ENCODE data around the gene MTA1. TPM values are rescaled to one million over a fixed set of nuclear protein-coding genes. Genes with fewer than 3 reads are reported as not detected.

MTA1 gene
- total RNA-seq, 1 donor from 2014 or later: 59.8 TPM

DNA sequence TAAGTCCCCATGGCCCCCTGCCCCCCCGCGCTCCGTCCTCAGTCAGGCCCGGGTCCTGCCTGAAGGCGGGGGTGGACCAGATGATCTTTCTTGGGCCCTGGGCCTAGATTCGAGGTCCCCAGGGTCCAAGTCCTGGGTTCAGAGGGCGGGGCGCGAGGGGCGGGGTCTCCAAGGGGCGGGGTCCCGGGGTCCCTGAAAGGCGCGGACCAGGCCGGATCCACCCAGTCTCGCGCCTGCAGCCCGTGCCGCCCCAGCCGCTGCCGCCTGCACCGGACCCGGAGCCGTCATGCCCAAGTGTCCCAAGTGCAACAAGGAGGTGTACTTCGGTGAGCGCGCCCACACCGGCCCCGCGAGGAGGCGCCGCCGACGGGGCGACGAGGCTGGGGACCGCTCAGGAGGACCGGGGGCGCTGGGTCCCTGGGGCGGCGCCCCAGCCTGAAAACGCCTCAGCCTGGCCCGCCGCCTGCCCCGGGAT, 67.4 kb downstream of the MTA1 start:
- Histone ChIP-seq H3F3A (ENCODE audit: low read depth) (peaks cover 31% of the 10 kb centered on the region), H3K36me3 (no peaks in the 10 kb centered on the region), H3K27me3 (peaks cover 58% of the 10 kb centered on the region), H3K9me3 (ENCODE audit: low read depth) (no peaks in the 10 kb centered on the region), H3K9ac (no peak overlapping the region), H3K4me1 (peaks cover 29% of the 10 kb centered on the region), H3K27ac (no peak overlapping the region), H2AFZ (replicated peaks) (no peak overlapping the region), H3K79me2 (ENCODE audit: low read depth) (no peaks in the 10 kb centered on the region), H3K4me3 (peak overlapping the region; percentile 42), H3K4me2 (peak overlapping the region; percentile 69), H4K20me1 (ENCODE audit: low read depth) (peaks cover 13% of the 10 kb centered on the region)
- Mint-ChIP-seq H3K4me1 (peaks cover 34% of the 10 kb centered on the region), H3K27ac (no peak overlapping the region), H3K4me3 (peak overlapping the region; percentile 78), H3K9me3 (no peaks in the 10 kb centered on the region), H3K27me3 (ENCODE audit: insufficient read depth, low read depth) (peaks cover 15% of the 10 kb centered on the region), H3K36me3 (no peaks in the 10 kb centered on the region)
- peak; percentile 45 for DNase-seq (ENCODE audit: low spot score)
- TF ChIP-seq EZH2 (IDR thresholded peaks at IDR 0.05) (peak; percentile 10), EZH2phosphoT487 (IDR thresholded peaks at IDR 0.05) (no peak)

DNA sequence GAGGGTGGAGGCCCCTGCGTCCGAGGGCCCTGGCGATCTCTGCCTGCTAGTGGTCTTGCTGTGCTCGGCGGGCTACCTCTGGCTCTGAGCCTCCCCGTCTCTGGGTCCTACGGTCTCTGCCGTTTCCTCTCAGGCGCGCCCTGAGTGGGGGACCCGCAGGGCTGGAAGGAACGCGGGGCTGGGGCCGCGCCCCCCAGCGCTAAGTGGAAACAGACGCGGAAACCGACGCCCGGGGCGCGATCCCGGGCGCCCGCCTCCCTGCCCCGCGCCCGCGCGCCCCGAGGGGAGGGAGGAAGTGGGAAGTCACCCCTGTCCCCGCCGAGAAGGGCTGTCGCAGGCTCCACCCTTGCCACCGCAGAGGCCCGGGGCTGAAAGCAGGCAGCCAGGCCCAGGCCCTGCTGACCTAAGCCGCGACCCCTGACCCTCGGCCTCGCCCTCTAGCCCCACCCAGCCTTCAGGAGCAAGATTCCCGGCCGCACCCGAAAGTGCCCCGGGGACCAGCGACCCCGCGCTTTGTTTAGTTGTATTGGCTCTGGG, 67.9 kb downstream of the MTA1 start:
- peaks cover 15% of the 10 kb centered on the region for H3K27me3 Mint-ChIP-seq (ENCODE audit: insufficient read depth, low read depth)
- H3F3A ChIP-seq (ENCODE audit: low read depth): peaks cover 32% of the 10 kb centered on the region
- H3K9me3 ChIP-seq (ENCODE audit: low read depth): no peaks in the 10 kb centered on the region
- no peak overlapping the region for H3K27ac Mint-ChIP-seq
- peak; percentile 58 for DNase-seq (ENCODE audit: low spot score)
- H3K27ac ChIP-seq: no peak overlapping the region
- H3K36me3 ChIP-seq: no peaks in the 10 kb centered on the region
- H3K27me3 ChIP-seq: peaks cover 53% of the 10 kb centered on the region
- H3K36me3 Mint-ChIP-seq: no peaks in the 10 kb centered on the region
- H3K4me1 ChIP-seq: peaks cover 29% of the 10 kb centered on the region
- no peak overlapping the region for H3K9ac ChIP-seq
- H3K9me3 Mint-ChIP-seq: no peaks in the 10 kb centered on the region
- no peak overlapping the region for H2AFZ ChIP-seq (replicated peaks)
- peaks cover 29% of the 10 kb centered on the region for H3K4me1 Mint-ChIP-seq
- H3K4me3 Mint-ChIP-seq: peak overlapping the region; percentile 71
- TF ChIP-seq EZH2 (IDR thresholded peaks at IDR 0.05) (no peak), EZH2phosphoT487 (IDR thresholded peaks at IDR 0.05) (no peak)
- TF ChIP-seq, protein P1, sequence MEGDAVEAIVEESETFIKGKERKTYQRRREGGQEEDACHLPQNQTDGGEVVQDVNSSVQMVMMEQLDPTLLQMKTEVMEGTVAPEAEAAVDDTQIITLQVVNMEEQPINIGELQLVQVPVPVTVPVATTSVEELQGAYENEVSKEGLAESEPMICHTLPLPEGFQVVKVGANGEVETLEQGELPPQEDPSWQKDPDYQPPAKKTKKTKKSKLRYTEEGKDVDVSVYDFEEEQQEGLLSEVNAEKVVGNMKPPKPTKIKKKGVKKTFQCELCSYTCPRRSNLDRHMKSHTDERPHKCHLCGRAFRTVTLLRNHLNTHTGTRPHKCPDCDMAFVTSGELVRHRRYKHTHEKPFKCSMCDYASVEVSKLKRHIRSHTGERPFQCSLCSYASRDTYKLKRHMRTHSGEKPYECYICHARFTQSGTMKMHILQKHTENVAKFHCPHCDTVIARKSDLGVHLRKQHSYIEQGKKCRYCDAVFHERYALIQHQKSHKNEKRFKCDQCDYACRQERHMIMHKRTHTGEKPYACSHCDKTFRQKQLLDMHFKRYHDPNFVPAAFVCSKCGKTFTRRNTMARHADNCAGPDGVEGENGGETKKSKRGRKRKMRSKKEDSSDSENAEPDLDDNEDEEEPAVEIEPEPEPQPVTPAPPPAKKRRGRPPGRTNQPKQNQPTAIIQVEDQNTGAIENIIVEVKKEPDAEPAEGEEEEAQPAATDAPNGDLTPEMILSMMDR (IDR thresholded peaks at IDR 0.05): no peak
- no peaks in the 10 kb centered on the region for H3K79me2 ChIP-seq (ENCODE audit: low read depth)
- H4K20me1 ChIP-seq (ENCODE audit: low read depth): peaks cover 13% of the 10 kb centered on the region
- H3K4me2 ChIP-seq: peak overlapping the region; percentile 69
- peak overlapping the region; percentile 42 for H3K4me3 ChIP-seq

DNA sequence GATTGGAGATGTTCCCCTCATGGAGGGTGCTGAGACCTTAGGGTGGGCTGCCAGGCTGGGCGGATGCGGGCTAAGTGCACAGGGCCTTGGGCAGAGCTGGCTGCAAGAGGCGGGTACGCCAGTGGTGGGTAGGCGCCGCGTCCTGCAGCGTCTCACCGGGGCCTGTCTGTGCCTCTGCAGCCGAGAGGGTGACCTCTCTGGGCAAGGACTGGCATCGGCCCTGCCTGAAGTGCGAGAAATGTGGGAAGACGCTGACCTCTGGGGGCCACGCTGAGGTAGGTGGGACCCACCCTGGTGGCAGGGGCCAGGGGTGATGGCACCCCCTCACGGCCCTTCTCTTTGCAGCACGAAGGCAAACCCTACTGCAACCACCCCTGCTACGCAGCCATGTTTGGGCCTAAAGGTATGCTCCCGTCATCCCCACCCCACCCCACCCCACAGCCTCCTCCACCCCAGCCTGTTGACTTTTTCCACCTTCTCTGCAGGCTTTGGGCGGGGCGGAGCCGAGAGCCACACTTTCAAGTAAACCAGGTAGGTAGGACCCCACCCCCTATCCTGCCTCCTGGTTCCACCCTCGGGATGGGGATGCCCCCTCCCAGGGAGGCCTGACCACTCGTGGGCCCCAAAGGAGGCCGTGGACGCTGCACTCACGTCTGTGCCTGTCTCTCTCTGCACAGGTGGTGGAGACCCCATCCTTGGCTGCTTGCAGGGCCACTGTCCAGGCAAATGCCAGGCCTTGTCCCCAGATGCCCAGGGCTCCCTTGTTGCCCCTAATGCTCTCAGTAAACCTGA, 68.6 kb downstream of the MTA1 start:
- H3K4me3 ChIP-seq: peak overlapping the region; percentile 42
- no peak overlapping the region for H3K27ac ChIP-seq
- H3K79me2 ChIP-seq (ENCODE audit: low read depth): no peaks in the 10 kb centered on the region

More for the DNA sequence above, 68.6 kb downstream of the MTA1 start:
- Histone ChIP-seq H3K4me2 (peak overlapping the region; percentile 99), H3K36me3 (no peaks in the 10 kb centered on the region), H4K20me1 (ENCODE audit: low read depth) (peaks cover 13% of the 10 kb centered on the region), H3K27me3 (peaks cover 47% of the 10 kb centered on the region), H3K4me1 (peaks cover 29% of the 10 kb centered on the region), H3F3A (ENCODE audit: low read depth) (peaks cover 32% of the 10 kb centered on the region), H3K9ac (no peak overlapping the region), H3K9me3 (ENCODE audit: low read depth) (no peaks in the 10 kb centered on the region), H2AFZ (replicated peaks) (no peak overlapping the region)
- Mint-ChIP-seq H3K4me1 (peaks cover 28% of the 10 kb centered on the region), H3K9me3 (no peaks in the 10 kb centered on the region), H3K36me3 (no peaks in the 10 kb centered on the region), H3K4me3 (peak overlapping the region; percentile 83), H3K27me3 (ENCODE audit: insufficient read depth, low read depth) (peaks cover 12% of the 10 kb centered on the region), H3K27ac (no peak overlapping the region)
- no peak for TF ChIP-seq EZH2phosphoT487 (IDR thresholded peaks at IDR 0.05)
- TF ChIP-seq, protein P1 (IDR thresholded peaks at IDR 0.05): no peak
- TF ChIP-seq EZH2 (IDR thresholded peaks at IDR 0.05): no peak
- DNase-seq (ENCODE audit: low spot score): no peak

All from neural progenitor cell (in vitro differentiated cells).